Measurements from ENCODE around the gene OVOL2.

DNA sequence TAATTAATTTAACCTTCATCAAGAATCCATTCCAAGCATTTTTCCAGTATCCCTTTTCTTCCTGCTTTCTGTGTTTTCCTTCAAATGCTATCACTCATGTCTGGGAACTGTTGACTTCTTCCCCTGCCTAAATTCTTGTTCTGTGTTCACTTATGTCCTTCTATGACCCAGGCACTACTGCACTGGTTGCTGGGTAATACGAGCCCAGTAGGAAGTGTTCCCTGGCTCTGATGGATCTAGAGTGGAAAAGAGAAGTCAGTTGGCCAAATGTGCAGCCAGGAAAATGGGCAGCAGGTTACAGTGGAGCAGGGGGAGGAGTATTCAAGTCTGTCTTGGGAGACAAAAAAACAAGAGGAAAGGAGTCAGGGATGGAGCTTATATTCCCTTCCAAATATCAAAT lies 7.1 kb downstream of the OVOL2 start:
- TF ChIP-seq SMC3 (IDR thresholded peaks at IDR 0.05; ENCODE audit: low read depth, low read length) (no peak), MEF2A (IDR thresholded peaks at IDR 0.05; ENCODE audit: borderline replicate concordance, low read depth) (no peak)
- TF ChIP-seq, protein P1, sequence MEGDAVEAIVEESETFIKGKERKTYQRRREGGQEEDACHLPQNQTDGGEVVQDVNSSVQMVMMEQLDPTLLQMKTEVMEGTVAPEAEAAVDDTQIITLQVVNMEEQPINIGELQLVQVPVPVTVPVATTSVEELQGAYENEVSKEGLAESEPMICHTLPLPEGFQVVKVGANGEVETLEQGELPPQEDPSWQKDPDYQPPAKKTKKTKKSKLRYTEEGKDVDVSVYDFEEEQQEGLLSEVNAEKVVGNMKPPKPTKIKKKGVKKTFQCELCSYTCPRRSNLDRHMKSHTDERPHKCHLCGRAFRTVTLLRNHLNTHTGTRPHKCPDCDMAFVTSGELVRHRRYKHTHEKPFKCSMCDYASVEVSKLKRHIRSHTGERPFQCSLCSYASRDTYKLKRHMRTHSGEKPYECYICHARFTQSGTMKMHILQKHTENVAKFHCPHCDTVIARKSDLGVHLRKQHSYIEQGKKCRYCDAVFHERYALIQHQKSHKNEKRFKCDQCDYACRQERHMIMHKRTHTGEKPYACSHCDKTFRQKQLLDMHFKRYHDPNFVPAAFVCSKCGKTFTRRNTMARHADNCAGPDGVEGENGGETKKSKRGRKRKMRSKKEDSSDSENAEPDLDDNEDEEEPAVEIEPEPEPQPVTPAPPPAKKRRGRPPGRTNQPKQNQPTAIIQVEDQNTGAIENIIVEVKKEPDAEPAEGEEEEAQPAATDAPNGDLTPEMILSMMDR (IDR thresholded peaks at IDR 0.05) = no peak
